Stimulated activated CD8-positive, alpha-beta memory T cell treated with anti-CD3 and anti-CD28 coated beads, Interleukin-4, amount 100 ng/mL, for 4 hours (primary cell): ENCODE results near the gene RTEL1.
A peak's percentile ranks its signal among the peaks of the same experiment; 100 is the strongest.
"Not testable (repeated sequence)": the region's sequence is repeated elsewhere in the genome, so short reads cannot be mapped to it uniquely, and the experiment has no call there.

Experiments
- DNase-seq, 2 donors: peaks; one replicate each; pipeline ENCODE4 v3.0.0-alpha.2; 2020; ENCODE audit warnings: low read depth in 2 of 2, low spot score in 1 of 2

The RTEL1 gene

DNA sequence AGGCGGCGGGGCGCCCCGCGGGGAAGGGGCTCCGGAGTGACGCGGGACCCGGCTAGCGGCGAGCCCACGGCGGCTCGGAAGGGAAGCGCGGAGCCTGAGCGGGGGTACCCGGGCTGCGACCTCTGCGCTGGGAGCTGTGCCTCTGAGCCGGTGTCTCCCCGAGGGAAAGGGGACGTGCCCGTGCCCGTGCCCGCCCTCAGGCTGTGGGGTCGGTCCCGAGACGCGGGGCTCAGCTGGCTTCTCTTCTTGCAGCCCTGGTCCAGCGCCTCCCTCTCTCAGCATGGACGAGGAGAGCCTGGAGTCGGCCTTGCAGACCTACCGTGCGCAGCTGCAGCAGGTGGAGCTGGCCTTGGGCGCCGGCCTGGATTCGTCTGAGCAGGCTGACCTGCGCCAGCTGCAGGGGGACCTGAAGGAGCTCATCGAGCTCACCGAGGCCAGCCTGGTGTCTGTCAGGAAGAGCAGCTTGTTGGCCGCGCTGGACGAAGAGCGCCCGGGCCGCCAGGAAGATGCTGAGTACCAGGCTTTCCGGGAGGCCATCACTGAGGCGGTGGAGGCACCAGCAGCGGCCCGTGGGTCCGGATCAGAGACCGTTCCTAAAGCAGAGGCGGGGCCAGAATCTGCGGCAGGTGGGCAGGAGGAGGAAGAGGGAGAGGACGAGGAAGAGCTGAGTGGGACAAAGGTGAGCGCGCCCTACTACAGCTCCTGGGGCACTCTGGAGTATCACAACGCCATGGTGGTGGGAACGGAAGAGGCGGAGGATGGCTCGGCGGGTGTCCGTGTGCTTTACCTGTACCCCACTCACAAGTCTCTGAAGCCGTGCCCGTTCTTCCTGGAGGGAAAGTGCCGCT is 50.4 kb downstream of the RTEL1 start:
- DNase-seq, result no peak

DNA sequence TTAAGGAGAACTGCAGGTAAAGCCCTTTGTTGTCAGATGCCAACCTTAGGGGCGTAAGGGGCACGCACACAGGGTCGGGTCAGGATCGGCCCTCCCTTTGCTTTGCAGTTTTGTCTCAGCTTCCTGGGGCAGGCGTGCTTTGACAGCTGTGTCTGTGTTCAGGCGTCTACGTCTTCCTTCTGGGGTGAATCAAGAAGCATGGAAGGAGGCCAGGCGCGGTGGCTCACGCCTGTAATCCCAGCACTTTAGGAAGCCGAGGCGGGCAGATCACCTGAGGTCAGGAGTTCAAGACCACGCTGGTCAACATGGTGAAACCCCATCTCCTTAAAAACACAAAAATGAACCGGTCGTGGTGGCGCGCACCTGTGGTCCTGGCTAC is 51.0 kb downstream of the RTEL1 start:
- DNase-seq, result no peak

DNA sequence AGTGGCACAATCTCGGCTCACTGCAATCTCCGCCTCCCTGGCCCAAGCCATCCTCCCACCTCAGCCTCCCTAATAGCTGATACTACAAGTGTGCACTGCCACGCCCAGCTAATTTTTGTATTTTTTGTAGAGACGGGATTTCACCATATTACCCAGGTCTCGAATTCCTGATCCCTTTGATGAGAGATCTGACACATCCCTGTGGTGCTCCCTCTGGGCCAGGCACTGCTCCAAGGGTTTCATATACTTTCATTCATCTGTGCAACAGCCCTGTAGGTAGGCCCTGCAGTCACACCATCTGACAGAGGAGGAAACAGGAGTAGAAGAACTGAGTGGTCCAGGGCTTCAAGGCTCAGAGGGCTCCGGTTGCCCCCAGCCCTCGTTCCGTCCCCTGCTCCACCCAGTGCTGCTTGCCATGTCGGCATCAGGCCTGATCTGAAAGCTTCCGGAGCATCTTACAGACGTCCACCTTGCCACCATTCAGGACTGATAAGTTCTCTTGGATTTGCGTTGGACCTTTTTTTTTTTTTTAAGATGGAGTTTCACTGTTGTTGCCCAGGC is 53.1 kb downstream of the RTEL1 start:
- DNase-seq, result no peak

DNA sequence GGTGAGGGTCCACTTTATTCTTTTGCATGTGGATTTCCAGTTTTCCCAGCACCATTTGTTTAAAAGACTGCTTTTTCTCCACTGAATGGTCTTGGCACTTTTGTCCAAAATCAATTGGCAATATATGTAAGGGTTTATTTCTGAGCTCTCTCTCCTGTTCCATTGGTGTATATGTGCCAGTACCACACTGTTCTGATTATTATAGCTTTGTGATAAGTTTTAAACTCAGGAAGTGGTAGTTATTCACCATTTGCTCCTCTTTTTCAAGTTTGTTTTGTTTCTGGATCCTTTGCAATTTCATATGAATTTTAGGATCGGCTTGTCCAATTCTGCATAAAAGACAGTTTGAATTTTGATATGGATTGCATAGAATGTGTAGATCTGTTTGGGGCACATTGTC is 54.1 kb downstream of the RTEL1 start:
- DNase-seq, result no peak

DNA sequence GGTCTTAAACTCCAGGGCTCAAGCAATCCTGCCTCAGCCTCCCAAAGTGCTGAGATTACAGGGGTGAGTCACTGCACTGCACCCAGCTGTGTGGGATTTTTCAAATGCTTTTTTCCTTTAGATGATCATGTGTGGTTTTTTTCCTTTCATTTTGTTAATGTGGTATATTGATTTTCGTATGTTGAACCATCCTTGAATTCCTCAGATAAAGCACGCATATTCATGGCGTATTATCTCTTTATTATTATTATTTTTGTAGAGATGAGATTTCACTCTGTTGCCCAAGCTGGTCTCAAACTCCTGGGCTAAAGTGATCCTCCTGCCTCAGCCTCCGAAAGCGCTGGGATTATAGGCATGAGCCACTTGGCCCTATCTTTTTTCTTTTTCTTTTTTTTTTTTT is 56.7 kb downstream of the RTEL1 start:
- DNase-seq, result no peak

DNA sequence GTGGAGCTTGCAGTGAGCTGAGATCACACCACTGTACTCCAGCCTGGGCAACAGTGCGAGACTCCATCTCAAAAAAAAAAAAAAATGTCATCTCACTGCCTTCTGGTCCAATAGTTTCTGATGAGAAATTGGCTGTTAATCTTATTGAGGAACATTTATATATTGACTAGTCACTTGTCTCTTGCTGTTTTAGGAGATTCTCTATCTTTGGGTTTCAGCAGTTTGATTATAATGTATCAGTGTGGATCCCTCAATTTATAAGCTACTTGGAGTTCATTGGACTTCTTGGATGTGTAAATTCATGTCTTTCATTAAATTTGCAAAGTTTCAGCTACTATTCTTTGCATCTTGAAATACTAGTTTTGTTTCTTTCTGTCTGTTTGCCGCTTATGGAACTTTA is 60.9 kb downstream of the RTEL1 start:
- no peak for DNase-seq

DNA sequence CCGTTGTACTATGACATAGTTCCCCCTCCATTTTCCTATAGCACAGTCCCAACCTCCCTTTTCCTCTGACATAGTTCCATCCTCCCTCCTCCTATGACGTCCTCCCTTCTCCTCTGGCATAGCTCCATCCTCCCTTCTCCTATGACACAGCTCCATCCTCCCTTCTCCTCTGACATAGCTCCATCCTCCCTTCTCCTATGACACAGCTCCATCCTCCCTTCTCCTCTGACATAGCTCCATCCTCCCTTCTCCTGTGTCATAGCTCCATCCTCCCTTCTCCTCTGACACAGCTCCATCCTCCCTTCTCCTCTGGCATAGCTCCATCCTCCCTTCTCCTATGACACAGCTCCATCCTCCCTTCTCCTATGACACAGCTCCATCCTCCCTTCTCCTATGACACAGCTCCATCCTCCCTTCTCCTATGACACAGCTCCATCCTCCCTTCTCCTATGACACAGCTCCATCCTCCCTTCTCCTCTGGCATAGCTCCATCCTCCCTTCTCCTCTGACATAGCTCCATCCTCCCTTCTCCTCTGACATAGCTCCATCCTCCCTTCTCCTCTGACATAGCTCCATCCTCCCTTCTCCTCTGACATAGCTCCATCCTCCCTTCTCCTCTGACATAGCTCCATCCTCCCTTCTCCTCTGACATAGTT is 65.0 kb downstream of the RTEL1 start:
- not testable (repeated sequence) for DNase-seq

DNA sequence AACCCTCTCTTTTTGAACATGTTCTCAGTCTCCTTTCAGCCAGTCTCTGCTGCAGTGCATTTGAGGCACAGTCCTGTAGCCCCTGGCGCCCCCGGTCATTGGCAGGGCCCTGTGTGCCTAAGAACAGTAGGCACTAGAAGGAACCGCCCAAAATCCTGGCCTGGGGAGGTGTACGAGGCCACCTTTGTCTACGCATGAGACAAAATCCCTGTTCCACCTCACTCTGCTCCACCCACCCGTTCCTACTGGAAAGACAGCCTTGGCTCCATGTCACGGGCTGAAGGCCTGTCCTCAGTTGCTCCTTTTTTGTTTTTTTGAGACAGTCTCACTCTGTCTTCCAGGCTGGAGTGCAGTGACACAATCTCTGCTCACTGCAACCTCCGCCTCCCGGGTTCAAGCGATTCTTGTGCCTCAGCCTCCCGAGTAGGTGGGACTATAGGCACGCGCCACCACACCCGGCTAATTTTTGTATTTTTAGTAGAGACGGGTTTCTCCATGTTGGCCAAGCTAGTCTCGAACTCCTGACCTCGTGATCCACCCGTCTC is 72.1 kb downstream of the RTEL1 start:
- not testable (repeated sequence) for DNase-seq

DNA sequence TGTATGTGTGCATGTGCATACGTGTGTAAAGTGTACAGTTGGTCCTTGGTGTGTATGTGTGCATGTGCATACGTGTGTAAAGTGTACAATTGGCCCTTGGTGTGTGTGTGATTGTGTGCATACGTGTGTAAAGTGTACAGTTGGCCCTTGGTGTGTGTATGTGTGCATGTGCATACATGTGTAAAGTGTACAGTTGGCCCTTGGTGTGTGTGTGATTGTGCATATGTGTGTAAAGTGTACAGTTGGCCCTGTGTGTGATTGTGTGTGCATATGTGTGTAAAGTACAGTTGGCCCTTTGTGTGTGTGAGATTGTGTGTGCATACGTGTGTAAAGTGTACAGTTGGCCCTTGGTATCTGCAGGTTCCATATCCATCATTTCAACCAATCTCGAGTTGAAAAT is 73.3 kb downstream of the RTEL1 start:
- DNase-seq, result no peak

DNA sequence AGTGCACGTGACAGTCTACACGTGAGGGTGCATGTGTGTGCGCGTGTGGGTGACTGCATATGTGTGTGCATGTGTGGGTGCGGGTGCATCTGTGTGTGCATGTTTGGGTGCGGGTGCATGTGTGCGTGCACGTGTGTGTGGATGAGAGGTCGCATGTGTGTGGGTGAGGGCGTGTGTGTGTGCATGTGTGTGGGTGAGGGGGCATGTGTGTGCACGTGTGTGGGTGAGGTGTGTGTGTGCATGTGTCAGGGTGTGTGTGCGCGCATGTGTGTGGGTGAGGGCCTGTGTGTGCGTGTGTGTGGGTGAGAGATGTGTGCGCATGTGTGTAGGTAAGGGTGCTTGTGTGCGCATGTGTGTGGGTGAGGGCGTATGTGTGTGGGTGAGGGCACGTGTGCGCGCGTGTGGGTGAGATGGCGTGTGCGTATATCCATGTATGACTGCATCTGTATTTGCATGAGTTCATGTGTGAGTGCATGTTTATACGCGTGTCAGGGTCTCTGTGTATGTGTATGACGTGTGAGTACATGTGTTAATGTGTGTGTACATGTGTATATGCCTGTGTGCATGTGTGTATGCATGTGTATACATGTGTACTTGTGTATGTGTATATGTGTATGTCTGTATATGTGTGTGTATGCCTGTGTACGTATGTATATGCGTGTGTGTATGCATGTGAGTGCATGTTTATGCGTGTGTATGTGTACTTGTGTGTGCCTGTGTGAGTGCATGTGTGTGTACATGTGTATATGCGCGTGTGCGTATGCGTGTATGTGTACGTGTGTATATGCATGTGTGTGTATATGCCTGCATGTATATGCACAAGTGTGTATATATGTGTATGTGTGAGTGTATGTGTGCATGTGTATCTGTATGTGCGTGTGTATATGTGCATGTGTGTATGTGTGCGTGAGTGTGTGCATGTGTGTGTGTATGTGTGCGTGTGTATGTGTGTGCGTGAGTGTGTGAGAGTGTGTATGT is 74.3 kb downstream of the RTEL1 start:
- no peak for DNase-seq

DNA sequence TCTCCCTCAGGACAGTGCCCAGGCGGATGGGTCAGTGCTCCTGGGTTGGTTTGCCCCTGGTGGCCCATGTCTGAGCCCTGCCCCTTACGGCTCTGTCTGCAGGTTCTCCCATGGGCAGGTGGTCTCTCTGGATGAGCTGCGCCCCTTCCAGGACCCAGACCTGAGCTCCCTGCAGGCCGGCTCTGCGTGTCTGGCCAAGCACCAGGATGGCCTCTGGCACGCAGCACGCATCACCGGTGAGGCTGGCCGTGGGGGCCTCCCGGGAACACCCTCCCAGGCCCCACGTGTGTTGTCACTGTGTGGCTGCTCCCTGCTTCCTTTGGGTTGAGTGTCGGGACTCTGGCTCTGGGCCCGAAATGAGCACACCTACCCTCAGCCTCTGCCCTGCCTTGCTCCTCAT is 75.0 kb downstream of the RTEL1 start:
- no peak for DNase-seq

DNA sequence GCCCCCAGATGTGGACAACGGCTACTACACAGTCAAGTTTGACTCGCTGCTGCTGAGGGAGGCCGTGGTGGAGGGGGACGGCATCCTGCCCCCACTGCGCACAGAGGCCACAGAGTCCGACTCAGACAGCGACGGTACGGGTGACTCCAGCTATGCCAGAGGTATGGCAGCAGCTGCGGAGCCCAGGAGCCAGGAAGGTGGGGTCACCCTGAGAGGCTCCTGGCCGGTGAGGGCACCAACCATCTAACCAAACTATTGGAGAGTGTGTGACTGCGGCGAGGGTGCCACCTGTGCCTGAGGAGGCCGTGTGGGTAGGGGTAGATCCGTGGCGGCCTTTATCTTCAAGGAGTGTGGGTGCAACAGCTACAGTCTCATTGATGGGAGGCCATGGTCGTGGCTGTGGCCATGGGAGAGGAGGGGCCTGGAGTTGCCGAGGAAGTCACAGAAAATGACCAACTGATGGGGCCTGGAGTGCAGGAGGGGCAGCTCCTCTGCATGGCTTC is 75.5 kb downstream of the RTEL1 start:
- DNase-seq, result no peak

DNA sequence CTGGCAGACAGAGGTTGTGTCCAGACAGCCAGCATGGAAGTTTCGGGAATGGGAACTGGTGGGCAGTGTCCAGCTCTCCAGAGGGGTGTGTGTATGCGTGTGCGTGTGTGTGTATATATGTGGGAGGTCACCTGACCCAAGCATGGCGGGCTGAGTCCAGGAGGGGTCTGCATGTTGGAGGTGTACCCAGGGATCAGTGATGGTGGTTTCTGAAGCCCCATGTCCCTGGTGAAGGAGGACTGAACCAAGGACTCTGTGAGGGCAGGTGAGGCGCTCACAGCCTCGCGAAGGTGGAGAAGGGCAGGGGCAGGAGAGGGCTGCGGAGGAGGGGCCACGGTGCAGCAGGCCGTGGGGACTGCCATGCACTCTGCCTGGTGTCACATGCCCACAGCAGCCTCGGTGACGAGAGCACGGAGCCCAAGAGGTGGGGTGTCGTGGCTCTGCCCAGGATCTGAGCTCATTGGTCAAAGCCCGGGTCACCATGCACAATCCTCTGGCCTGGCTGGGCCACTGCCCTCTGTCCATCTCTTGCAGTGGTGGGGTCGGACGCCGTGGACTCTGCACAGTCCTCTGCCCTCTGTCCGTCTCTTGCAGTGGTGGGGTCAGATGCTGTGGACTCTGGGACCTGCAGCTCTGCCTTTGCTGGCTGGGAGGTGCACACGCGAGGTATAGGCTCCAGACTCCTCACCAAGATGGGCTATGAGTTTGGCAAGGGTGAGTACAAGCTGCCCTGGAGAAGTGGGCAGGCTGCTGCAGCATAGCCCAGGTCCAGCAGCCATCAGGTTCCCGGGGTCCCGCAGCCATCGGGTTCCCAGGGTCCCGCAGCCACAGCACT is 76.2 kb downstream of the RTEL1 start:
- DNase-seq, result no peak

DNA sequence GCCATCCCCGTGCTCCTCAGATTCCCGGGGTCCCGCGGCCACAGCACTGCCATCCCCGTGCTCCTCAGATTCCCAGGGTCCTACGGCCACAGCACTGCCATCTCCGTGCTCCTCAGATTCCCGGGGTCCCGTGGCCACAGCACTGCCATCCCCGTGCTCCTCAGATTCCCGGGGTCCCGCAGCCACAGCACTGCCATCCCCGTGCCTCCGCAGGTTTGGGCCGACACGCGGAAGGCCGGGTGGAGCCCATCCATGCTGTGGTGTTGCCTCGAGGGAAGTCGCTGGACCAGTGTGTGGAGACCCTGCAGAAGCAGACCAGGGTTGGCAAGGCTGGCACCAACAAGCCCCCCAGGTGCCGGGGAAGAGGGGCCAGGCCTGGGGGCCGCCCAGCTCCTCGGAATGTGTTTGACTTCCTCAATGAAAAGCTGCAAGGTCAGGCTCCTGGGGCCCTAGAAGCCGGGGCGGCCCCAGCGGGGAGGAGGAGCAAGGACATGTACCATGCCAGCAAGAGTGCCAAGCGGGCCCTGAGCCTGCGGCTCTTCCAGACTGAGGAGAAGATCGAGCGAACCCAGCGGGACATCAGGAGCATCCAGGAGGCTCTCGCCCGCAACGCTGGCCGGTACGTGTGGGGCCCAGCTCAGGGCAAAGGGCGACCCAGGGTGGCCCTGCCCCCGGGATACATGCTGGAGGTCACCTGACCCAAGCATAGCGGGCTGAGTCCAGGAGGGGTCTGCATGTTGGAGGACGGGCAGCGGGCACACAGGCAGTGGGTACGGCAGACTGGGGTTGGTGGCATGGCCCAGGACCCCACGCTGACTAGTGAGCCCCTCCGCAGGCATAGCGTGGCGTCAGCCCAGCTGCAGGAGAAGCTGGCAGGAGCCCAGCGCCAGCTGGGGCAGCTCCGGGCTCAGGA is 77.1 kb downstream of the RTEL1 start:
- DNase-seq, result no peak

DNA sequence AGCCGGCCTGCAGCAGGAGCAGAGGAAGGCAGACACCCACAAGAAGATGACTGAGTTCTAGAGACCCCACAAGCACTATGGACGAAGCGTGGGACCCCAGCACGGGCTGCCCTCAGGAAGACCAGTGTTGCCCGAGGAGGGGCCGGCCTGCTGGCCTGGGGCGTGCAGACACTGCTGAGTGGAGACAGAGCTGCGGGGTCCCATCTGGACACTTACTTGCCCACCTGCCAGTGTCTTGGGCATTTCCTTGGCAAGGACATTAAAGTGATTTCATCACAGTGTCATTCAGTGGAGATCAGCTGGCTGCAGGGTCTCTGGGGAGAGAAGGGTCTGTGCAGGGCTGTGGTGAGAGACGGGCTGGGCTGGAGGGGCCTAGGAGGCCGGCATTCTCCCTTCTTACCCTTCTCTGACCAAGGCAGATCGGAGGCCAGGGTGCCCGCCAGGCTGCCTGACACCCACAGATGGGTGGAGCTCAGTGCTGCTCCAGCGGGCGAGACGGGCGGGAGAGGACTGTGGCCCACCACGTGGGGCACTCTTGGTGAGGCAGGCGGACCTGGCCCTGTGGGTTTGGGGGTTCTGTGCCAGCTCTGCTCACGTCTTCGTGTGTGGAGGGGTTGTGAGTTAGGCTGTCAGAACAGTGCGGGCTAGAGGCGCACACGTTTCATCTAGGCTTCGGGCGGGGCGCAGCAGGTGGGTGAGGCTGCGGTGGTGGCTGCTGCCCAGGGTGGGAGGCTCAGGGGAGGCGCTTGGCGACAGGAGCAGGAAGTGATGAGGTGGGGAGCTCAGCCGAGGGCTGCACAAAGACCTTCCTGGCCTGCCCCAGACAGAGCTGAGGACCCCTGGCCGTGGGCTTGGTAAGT is 78.0 kb downstream of the RTEL1 start, which contains the start of gene LIME1:
Gene LIME1 (plus strand): TSS at position 806 of the 860 bp plus-strand sequence. CDS start 886 bp downstream, outside the sequence.
- peak in 1 of 2 donors; percentile 61 for DNase-seq

DNA sequence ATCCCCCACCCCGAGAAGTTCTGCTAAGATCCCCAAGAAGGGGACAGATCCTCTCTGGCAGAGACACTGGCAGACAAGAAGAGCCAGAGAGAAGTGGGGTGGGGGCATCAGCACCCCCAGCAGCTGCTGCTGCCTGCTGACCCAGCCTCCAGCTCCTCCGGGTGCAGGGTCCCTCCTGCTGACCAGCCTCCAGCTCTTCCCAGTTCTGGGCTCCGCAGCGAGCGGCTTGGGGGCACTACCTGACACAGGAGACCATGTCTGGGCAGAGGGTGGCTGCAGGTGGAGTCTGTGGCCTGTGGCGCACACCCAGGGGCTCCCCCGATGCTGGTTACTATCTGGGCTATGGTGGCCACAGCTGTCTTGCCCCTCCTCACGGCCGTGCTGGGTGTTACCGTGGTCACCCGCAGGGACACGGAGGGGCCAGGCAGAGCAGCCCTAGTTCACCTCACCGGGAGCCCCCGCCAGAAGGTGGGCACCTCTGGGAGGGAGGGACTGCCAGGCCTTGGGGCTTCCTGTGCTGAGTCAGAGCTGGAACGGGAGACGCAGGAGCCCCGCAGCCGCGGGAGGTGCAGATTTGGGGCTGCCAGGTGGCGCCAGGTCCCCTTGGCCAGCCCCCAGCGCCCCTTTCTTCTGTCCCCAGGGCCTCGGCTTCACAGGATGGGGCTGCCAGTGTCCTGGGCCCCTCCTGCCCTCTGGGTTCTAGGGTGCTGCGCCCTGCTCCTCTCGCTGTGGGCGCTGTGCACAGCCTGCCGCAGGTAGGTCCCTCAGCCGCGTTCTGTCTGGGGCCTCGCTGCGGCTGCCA is 79.0 kb downstream of the RTEL1 start:
- no peak for DNase-seq

DNA sequence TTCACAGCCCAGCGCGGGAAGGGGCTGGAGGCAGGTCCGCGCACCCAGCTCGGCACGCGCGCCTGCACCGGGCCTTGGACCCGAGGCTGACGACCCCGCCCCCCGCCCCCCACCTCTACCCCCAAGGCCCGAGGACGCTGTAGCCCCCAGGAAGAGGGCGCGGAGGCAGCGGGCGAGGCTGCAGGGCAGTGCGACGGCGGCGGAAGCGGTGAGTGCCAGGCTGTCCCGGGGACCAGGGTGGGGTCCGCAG is 79.5 kb downstream of the RTEL1 start:
- DNase-seq, result no peak
